ENCODE data around the gene PHLDB2. TPM values are rescaled to one million over a fixed set of nuclear protein-coding genes. Genes with fewer than 3 reads are reported as not detected.

PHLDB2 gene
- total RNA-seq, 1 experiment from 2014 or later = 90.1 TPM

DNA sequence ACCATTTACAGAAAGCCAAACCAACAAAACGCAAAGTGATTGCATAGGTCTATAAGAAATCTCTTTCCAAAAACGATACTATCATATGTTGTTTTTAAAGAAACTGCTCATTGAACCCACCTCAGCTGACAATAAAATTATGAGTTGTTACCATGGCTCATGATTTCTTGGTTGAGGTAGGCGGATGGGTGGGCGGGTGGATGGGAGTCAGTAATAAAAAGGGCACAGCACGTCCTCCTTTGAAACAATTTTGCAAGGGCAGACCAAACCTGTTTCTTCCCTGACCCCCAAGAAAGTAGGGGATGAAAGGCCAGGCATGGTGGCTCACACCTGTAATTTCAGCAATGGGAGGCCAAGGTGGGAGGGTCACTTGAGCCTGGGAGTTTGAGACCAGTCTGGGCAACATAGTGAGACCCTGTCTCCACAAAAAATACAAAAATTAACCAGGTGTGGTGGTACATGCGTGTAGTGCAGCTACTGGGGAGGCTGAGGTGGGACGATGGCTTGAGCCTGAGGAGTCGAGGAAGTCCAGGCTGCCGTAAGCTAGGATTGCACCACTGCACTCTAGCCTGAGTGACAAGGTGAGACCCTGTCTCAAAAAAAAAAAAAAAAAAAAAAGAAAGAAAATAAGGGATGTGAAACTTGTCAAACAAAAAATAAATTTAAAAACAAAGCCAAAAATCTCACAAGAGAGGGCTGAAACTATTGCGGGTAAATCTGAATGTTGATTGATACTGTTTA is 121.8 kb downstream of the PHLDB2 start:
- DNase-seq (no peak), ATAC-seq (no peak)
- CTCF ChIA-PET = interaction anchor here (1.0 kb wide), 1 partner anchor 33 kb away, joined by 4 read pairs; no protein-coding TSS in a partner anchor
- peak overlapping the region; percentile 80 for H3K4me3 ChIP-seq (ENCODE audit: low read length)
- no peak overlapping the region for H3K27ac ChIP-seq (ENCODE audit: low read length)
- intact Hi-C loops (cut with micrococcal nuclease) = no loop called here
- no peaks in the 10 kb centered on the region for H4K20me1 ChIP-seq (ENCODE audit: low read length)
- POLR2A ChIA-PET (ENCODE audit: unreplicated experiment) = no interaction called here
- H3K4me2 ChIP-seq (ENCODE audit: low read length) = peak overlapping the region; percentile 83
- H3K27me3 ChIP-seq (ENCODE audit: low read length) = no peaks in the 10 kb centered on the region
- BruUV-seq (replicated peaks) = no TSS peak
- peaks cover 6% of the 10 kb centered on the region for H3F3A ChIP-seq (ENCODE audit: low read length, unreplicated experiment)
- peaks cover 53% of the 10 kb centered on the region for H3K79me2 ChIP-seq (ENCODE audit: low read length)
- H3K4me1 ChIP-seq (ENCODE audit: insufficient read depth, low read length) = peaks cover 28% of the 10 kb centered on the region
- H3K9ac ChIP-seq (ENCODE audit: low read length) = no peak overlapping the region; the same call in 1 of the 2 replicates
- TF ChIP-seq EZH2 (IDR thresholded peaks at IDR 0.05; ENCODE audit: low read length, unreplicated experiment) (no peak), EZH2phosphoT487 (IDR thresholded peaks at IDR 0.05; ENCODE audit: borderline replicate concordance, low read length) (no peak)
- TF ChIP-seq, protein P1, sequence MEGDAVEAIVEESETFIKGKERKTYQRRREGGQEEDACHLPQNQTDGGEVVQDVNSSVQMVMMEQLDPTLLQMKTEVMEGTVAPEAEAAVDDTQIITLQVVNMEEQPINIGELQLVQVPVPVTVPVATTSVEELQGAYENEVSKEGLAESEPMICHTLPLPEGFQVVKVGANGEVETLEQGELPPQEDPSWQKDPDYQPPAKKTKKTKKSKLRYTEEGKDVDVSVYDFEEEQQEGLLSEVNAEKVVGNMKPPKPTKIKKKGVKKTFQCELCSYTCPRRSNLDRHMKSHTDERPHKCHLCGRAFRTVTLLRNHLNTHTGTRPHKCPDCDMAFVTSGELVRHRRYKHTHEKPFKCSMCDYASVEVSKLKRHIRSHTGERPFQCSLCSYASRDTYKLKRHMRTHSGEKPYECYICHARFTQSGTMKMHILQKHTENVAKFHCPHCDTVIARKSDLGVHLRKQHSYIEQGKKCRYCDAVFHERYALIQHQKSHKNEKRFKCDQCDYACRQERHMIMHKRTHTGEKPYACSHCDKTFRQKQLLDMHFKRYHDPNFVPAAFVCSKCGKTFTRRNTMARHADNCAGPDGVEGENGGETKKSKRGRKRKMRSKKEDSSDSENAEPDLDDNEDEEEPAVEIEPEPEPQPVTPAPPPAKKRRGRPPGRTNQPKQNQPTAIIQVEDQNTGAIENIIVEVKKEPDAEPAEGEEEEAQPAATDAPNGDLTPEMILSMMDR (conservative IDR thresholded peaks at IDR 0.05; ENCODE audit: low read depth, low read length) = no peak
- no peak overlapping the region for H2AFZ ChIP-seq (ENCODE audit: low read length)
- H3K36me3 ChIP-seq (ENCODE audit: low read depth, low read length) = peaks cover 13% of the 10 kb centered on the region
- no peaks in the 10 kb centered on the region for H3K9me3 ChIP-seq (ENCODE audit: low read length)
- no peaks in the 10 kb centered on the region for H3K9me2 ChIP-seq (replicated peaks; ENCODE audit: low read length)

DNA sequence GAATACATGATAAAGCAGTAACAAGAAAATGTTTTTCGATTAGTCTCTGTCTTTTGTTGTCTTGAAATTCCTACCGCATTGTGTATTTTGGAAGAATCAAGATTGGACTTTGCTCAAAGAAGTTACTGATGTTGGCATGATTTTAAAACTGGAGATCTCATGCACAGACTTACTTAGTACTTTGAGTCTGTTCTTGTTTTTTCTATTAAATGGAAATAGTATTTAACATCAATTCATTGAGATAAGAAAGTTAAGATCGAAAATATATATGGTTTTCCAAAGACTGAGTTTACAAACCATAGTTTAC is 122.3 kb downstream of the PHLDB2 start:
- Histone ChIP-seq H3K9me2 (replicated peaks; ENCODE audit: low read length) (no peaks in the 10 kb centered on the region), H3K4me1 (ENCODE audit: insufficient read depth, low read length) (peaks cover 28% of the 10 kb centered on the region), H3F3A (ENCODE audit: low read length, unreplicated experiment) (peaks cover 6% of the 10 kb centered on the region), H3K9me3 (ENCODE audit: low read length) (no peaks in the 10 kb centered on the region), H3K4me2 (ENCODE audit: low read length) (peak overlapping the region; percentile 83), H3K36me3 (ENCODE audit: low read depth, low read length) (peaks cover 13% of the 10 kb centered on the region), H3K4me3 (ENCODE audit: low read length) (peak overlapping the region; percentile 80), H3K9ac (ENCODE audit: low read length) (no peak overlapping the region; the same call in 1 of the 2 replicates), H3K79me2 (ENCODE audit: low read length) (peaks cover 53% of the 10 kb centered on the region), H3K27me3 (ENCODE audit: low read length) (no peaks in the 10 kb centered on the region), H3K27ac (ENCODE audit: low read length) (no peak overlapping the region), H4K20me1 (ENCODE audit: low read length) (no peaks in the 10 kb centered on the region), H2AFZ (ENCODE audit: low read length) (no peak overlapping the region)
- intact Hi-C loops (cut with micrococcal nuclease) = no loop called here
- TF ChIP-seq EZH2phosphoT487 (IDR thresholded peaks at IDR 0.05; ENCODE audit: borderline replicate concordance, low read length) = no peak
- TF ChIP-seq EZH2 (IDR thresholded peaks at IDR 0.05; ENCODE audit: low read length, unreplicated experiment) = no peak
- TF ChIP-seq, protein P1 (conservative IDR thresholded peaks at IDR 0.05; ENCODE audit: low read depth, low read length) = no peak
- BruUV-seq (replicated peaks) = no TSS peak
- DNase-seq (no peak), ATAC-seq (no peak)
- POLR2A ChIA-PET (ENCODE audit: unreplicated experiment) = no interaction called here
- CTCF ChIA-PET = interaction anchor here (1.0 kb wide), 1 partner anchor 32 kb away, joined by 4 read pairs; no protein-coding TSS in a partner anchor

DNA sequence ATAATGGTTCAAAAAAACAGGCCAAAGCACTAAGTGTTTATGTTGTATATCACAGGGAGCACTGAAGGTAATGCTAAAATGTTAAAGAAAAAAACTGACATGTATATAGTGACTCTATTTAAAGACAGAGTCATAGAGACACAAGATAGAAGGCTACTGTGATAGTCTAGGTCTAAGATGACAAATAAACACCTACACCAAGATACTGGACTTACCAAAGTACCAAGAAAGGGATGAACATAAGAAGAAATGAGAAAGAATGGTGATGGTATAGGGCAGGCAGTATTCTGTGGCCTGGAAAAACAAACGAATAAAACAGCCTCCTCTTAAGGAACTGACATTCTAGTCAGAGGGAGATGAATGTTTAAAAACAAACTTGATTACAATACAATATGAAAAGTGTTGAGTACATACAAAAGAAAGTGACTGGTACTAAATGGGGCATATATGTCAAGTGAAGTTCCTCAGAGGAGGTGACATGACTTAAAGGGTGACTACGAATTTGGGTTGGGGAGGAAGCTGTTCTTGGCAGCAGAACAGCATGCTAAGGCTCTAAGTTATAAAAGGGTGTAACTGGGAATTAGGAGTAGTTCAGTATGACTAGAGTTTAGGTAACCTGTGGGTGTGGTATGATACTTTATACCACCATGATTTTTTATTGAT is 125.7 kb downstream of the PHLDB2 start:
- H2AFZ ChIP-seq (ENCODE audit: low read length) = no peak overlapping the region
- H3K4me2 ChIP-seq (ENCODE audit: low read length) = no peak overlapping the region
- ChIA-PET CTCF (no interaction called here), POLR2A (ENCODE audit: unreplicated experiment) (no interaction called here)
- peak; percentile 36 for ATAC-seq
- TF ChIP-seq, protein P1 (conservative IDR thresholded peaks at IDR 0.05; ENCODE audit: low read depth, low read length) = no peak
- TF ChIP-seq EZH2phosphoT487 (IDR thresholded peaks at IDR 0.05; ENCODE audit: borderline replicate concordance, low read length) (no peak), EZH2 (IDR thresholded peaks at IDR 0.05; ENCODE audit: low read length, unreplicated experiment) (no peak)
- H3K27me3 ChIP-seq (ENCODE audit: low read length) = no peaks in the 10 kb centered on the region
- H3K9ac ChIP-seq (ENCODE audit: low read length) = no peak overlapping the region
- intact Hi-C loops (cut with micrococcal nuclease) = loop anchor here (5.0 kb wide), 1 partner anchor 103 kb away; the partner anchor contains the start of gene C3orf52
- BruUV-seq (replicated peaks) = no TSS peak
- H4K20me1 ChIP-seq (ENCODE audit: low read length) = no peaks in the 10 kb centered on the region
- H3F3A ChIP-seq (ENCODE audit: low read length, unreplicated experiment) = no peaks in the 10 kb centered on the region
- no peak overlapping the region for H3K4me3 ChIP-seq (ENCODE audit: low read length)
- no peak for DNase-seq
- H3K27ac ChIP-seq (ENCODE audit: low read length) = no peak overlapping the region
- H3K9me2 ChIP-seq (replicated peaks; ENCODE audit: low read length) = no peaks in the 10 kb centered on the region
- H3K36me3 ChIP-seq (ENCODE audit: low read depth, low read length) = peaks cover 27% of the 10 kb centered on the region
- peaks cover 22% of the 10 kb centered on the region for H3K4me1 ChIP-seq (ENCODE audit: insufficient read depth, low read length)
- H3K9me3 ChIP-seq (ENCODE audit: low read length) = no peaks in the 10 kb centered on the region
- H3K79me2 ChIP-seq (ENCODE audit: low read length) = peaks cover 44% of the 10 kb centered on the region

Data from PC-3 (cell line).